Natural killer cell (primary cell): Measurements from ENCODE around the gene CHFR. TPM values are rescaled to one million over a fixed set of nuclear protein-coding genes. Genes with fewer than 3 reads are reported as not detected.

Experiments used
- ATAC-seq, 3 donors: fragments of 150-1000 bp in 2 of 3; fragments of 200-7000 bp in 1 of 3; cut with Tn5 transposase; 1 replicate in 1 of 3; 2 replicates in 2 of 3; pipeline ENCODE4 v1.10.0; 2021; ENCODE audit warnings: mild to moderate bottlenecking in 2 of 3, moderate library complexity in 2 of 3
- DNase-seq, 2 donors: peaks; one replicate each; pipeline versions ENCODE4 v3.0.0 to v3.0.0-alpha.2; 2013 to 2021; ENCODE audit warnings: mixed read lengths in 1 of 2
- H3K27ac ChIP-seq: one replicate; pipeline ENCODE4 v1.5.1; 2013; ENCODE audit warnings: mild to moderate bottlenecking, low read length
- H3K27me3 ChIP-seq: one replicate; pipeline ENCODE4 v1.6.1; 2013; ENCODE audit warnings: low read length; ENCODE audit not compliant: control insufficient read depth, insufficient read depth
- H3K36me3 ChIP-seq: one replicate; pipeline ENCODE4 v1.6.1; 2013; ENCODE audit warnings: low read length; ENCODE audit not compliant: control insufficient read depth, insufficient read depth
- H3K4me1 ChIP-seq: one replicate; pipeline ENCODE4 v1.6.1; 2013; ENCODE audit warnings: low read length; ENCODE audit not compliant: control insufficient read depth, insufficient read depth
- H3K4me3 ChIP-seq: one replicate; pipeline ENCODE4 v1.5.1; 2013; ENCODE audit warnings: low read length
- H3K9me3 ChIP-seq: one replicate; pipeline ENCODE4 v1.6.1; 2013; ENCODE audit warnings: low read length; ENCODE audit not compliant: control insufficient read depth, insufficient read depth
- H3K27ac Mint-ChIP-seq, 2 donors: one replicate each; pipeline ENCODE4 v1.8.0; 2022; ENCODE audit warnings: mild to moderate bottlenecking in 2 of 2, mixed read lengths in 2 of 2, moderate library complexity in 1 of 2
- H3K27me3 Mint-ChIP-seq, 2 donors: one replicate each; pipeline ENCODE4 v1.8.0; 2022; ENCODE audit warnings: low read depth in 2 of 2, mixed read lengths in 2 of 2
- H3K36me3 Mint-ChIP-seq: one replicate; pipeline ENCODE4 v1.8.0; 2022; ENCODE audit warnings: mixed read lengths
- H3K4me1 Mint-ChIP-seq, 2 donors: one replicate each; pipeline ENCODE4 v1.8.0; 2022; ENCODE audit warnings: mixed read lengths in 2 of 2
- H3K4me3 Mint-ChIP-seq: one replicate; pipeline ENCODE4 v1.8.0; 2022; ENCODE audit warnings: mild to moderate bottlenecking, moderate library complexity, mixed read lengths
- H3K9me3 Mint-ChIP-seq, 2 donors: one replicate each; pipeline ENCODE4 v1.8.0; 2022; ENCODE audit warnings: mixed read lengths in 2 of 2
- WGBS: methylation state at CpG from one replicate; pipeline ENCODE4 v1.1.7; 2013; ENCODE audit warnings: missing lambda C conversion rate; ENCODE audit not compliant: insufficient coverage; 5-methylcytosine and 5-hydroxymethylcytosine counted together
- intact Hi-C: fragments of 100-400 bp; cut with micrococcal nuclease; formaldehyde crosslinking; loops from one replicate; pipeline ENCODE4 v1.14.2; 2022
- total RNA-seq, 4 donors: library from RNA; stranded (reverse); fragments of 120-200 nt in 1 of 4; gene quantifications; one replicate each; pipeline versions ENCODE4 v1.2.3 to v1.2.4, GENCODE V29; 2013 to 2022
- TF ChIP-seq, protein P1 (sequence below): fragments of 200-600 bp; IDR thresholded peaks from one replicate; pipeline ENCODE4 v1.8.0; 2022; ENCODE audit warnings: antibody characterized with exemption

Gene CHFR
- total RNA-seq, 3 donors from 2014 or later (not counting 1 experiment from before 2014, with no cell fraction given): 161 to 170 (median 168) TPM

DNA sequence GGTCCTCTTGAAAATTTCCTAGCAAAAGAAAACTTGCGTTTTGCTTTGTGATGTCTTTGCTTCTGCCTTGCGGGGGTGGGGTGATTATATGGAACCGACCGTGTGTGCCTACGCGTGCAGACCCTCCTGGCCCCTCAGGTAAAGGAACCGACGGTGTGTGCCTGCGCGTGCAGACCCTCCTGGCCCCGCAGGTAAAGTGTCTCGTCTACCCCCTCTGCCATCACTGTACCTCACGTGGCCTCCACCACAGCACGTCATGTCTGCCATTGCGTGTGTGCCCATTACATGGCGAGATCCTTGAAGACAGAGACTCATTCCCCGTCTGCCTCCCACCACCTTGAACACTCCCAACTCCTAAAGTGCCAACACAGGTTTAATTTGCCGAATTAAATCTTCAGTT, 62.3 kb downstream of the CHFR start:
- Histone ChIP-seq H3K27me3 (no peaks in the 10 kb centered on the region), H3K4me3 (no peak overlapping the region), H3K9me3 (no peaks in the 10 kb centered on the region), H3K36me3 (peaks cover 27% of the 10 kb centered on the region), H3K4me1 (peaks cover 26% of the 10 kb centered on the region), H3K27ac (no peak overlapping the region)
- Mint-ChIP-seq H3K4me1 (peaks cover 28 to 34% of the 10 kb centered on the region in 2 donors), H3K27me3 (no peaks in the 10 kb centered on the region), H3K27ac (no peak overlapping the region), H3K4me3 (peak overlapping the region; percentile 41), H3K36me3 (no peaks in the 10 kb centered on the region), H3K9me3 (no peaks in the 10 kb centered on the region)
- no peak for DNase-seq
- WGBS: 95% methylated on average over 18 of the region's 18 CpGs
- TF ChIP-seq, protein P1, sequence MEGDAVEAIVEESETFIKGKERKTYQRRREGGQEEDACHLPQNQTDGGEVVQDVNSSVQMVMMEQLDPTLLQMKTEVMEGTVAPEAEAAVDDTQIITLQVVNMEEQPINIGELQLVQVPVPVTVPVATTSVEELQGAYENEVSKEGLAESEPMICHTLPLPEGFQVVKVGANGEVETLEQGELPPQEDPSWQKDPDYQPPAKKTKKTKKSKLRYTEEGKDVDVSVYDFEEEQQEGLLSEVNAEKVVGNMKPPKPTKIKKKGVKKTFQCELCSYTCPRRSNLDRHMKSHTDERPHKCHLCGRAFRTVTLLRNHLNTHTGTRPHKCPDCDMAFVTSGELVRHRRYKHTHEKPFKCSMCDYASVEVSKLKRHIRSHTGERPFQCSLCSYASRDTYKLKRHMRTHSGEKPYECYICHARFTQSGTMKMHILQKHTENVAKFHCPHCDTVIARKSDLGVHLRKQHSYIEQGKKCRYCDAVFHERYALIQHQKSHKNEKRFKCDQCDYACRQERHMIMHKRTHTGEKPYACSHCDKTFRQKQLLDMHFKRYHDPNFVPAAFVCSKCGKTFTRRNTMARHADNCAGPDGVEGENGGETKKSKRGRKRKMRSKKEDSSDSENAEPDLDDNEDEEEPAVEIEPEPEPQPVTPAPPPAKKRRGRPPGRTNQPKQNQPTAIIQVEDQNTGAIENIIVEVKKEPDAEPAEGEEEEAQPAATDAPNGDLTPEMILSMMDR: no peak
- ATAC-seq: no peak
- intact Hi-C loops: no loop called here

DNA sequence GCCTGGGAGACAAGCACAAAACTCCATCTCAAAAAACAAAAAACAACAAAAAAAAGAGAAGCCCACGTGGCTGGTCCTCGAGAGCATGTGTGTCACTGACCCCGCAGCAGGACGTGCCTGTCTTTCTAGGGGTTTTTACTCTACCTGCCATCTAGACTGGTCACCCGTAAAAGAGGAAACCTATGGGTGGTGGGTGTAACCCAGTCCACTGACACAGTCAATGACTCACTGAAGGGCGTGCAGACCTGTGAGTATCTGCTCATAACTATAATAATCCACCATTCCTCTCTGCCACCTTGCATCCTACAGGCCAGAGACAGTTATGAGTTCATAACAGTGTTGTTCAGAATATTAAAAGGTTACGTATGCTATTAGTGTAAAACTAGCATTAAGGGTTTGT, 63.4 kb downstream of the CHFR start:
- WGBS: 86% methylated on average over 6 of the region's 7 CpGs
- Histone ChIP-seq H3K9me3 (no peaks in the 10 kb centered on the region), H3K27me3 (no peaks in the 10 kb centered on the region), H3K27ac (no peak overlapping the region), H3K4me3 (no peak overlapping the region), H3K36me3 (peaks cover 27% of the 10 kb centered on the region), H3K4me1 (peaks cover 29% of the 10 kb centered on the region)
- intact Hi-C loops: no loop called here
- H3K27ac Mint-ChIP-seq: no peak overlapping the region
- H3K27me3 Mint-ChIP-seq: no peaks in the 10 kb centered on the region
- H3K9me3 Mint-ChIP-seq: no peaks in the 10 kb centered on the region
- peak overlapping the region; percentile 2 for H3K4me3 Mint-ChIP-seq
- H3K36me3 Mint-ChIP-seq: no peaks in the 10 kb centered on the region
- DNase-seq: no peak
- H3K4me1 Mint-ChIP-seq: peaks cover 29 to 34% of the 10 kb centered on the region in 2 donors
- TF ChIP-seq, protein P1: no peak
- no peak for ATAC-seq

DNA sequence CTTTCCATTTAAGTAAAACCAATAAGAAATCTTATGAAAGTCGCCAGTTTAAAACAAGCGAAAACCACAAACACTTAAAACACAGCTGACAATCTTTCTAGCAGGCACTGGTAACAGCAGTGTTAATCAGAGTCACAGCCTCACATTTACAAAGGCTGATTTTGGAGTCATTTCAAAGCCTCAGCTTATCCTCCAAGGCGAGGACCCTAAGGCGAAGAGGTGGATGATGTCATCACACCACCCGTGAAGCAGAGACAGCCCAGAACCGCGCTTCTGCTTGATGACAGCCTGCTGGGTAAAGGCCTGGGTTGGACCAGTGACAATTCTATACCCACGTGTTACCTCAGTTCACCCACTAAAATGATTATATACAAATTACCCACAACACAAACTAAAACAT, 68.8 kb downstream of the CHFR start:
- Mint-ChIP-seq H3K36me3 (no peaks in the 10 kb centered on the region), H3K4me3 (peak overlapping the region; percentile 74), H3K9me3 (no peaks in the 10 kb centered on the region), H3K27ac (peak overlapping the region; percentile 93 to 96), H3K4me1 (peaks cover 11 to 19% of the 10 kb centered on the region in 2 donors), H3K27me3 (no peaks in the 10 kb centered on the region)
- ATAC-seq: peak; percentile 86 to 90 (median 86)
- WGBS: 60% methylated on average over 8 of the region's 8 CpGs
- peaks cover 33% of the 10 kb centered on the region for H3K36me3 ChIP-seq
- TF ChIP-seq, protein P1: no peak
- DNase-seq: peak; percentile 45 to 60
- H3K4me3 ChIP-seq: no peak overlapping the region
- no peaks in the 10 kb centered on the region for H3K9me3 ChIP-seq
- peaks cover 22% of the 10 kb centered on the region for H3K4me1 ChIP-seq
- peak overlapping the region; percentile 47 for H3K27ac ChIP-seq
- intact Hi-C loops: loop anchor here (10.0 kb wide), 1 partner anchor 54 kb away; the partner anchor contains the start of gene ANKLE2
- H3K27me3 ChIP-seq: no peaks in the 10 kb centered on the region

DNA sequence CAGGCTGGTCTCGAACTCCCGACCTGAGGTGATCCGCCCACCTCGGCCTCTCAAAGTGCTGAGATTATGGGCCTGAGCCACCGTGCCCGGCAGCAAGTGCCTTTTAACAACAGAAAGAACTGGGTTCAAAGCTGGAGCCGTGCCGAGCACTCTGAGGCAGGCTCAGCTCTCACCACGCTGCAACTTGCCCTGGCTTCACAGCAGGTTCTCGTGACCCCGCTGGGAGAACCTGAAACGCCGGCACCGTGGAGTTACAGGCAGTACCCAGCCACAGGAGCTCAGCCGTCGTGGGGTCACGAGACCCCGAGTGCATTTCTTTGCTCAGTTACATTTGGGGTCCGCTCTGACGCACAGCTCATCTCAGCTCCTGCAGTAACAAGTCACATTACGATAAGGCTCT, 73.2 kb downstream of the CHFR start:
- ATAC-seq (no peak), DNase-seq (no peak)
- H3K27ac ChIP-seq: no peak overlapping the region
- TF ChIP-seq, protein P1: no peak
- H3K4me3 ChIP-seq: no peak overlapping the region
- H3K4me1 ChIP-seq: peaks cover 21% of the 10 kb centered on the region
- no peaks in the 10 kb centered on the region for H3K27me3 ChIP-seq
- Mint-ChIP-seq H3K27me3 (no peaks in the 10 kb centered on the region), H3K36me3 (peaks cover 6% of the 10 kb centered on the region), H3K9me3 (no peaks in the 10 kb centered on the region), H3K4me1 (peaks cover 23 to 25% of the 10 kb centered on the region in 2 donors), H3K27ac (no peak overlapping the region), H3K4me3 (no peak overlapping the region)
- intact Hi-C loops: loop anchor here (10.0 kb wide), 1 partner anchor 49 kb away; the partner anchor contains the start of gene ANKLE2
- H3K36me3 ChIP-seq: peaks cover 40% of the 10 kb centered on the region
- WGBS: 98% methylated on average over 21 of the region's 21 CpGs
- no peaks in the 10 kb centered on the region for H3K9me3 ChIP-seq
